HG02938 (cell line): ENCODE results near the gene HBG2.

Source experiments
- ATAC-seq: cut with Tn5 transposase; IDR thresholded peaks from one replicate; pipeline ENCODE4 v1.9.1; 2021; ENCODE audit warnings: mild to moderate bottlenecking, moderate library complexity; ENCODE audit not compliant: unreplicated experiment

HBG2 gene

GRCh38 chr11:5231111-5231510, 23.5 kb downstream of the HBG2 start:
- no peak for ATAC-seq

- ATAC-seq: no peak
Observed at GRCh38 chr11:5230266-5230665, 24.3 kb downstream of the HBG2 start.

- no peak for ATAC-seq
Observed at GRCh38 chr11:5229796-5230195, 24.8 kb downstream of the HBG2 start.

GRCh38 chr11:5229356-5229755, 25.2 kb downstream of the HBG2 start:
- no peak for ATAC-seq

- ATAC-seq: no peak
Observed at GRCh38 chr11:5228124-5228523, 26.5 kb downstream of the HBG2 start.

GRCh38 chr11:5227681-5228080, 26.9 kb downstream of the HBG2 start:
- no peak for ATAC-seq

GRCh38 chr11:5226732-5227310, 27.8 kb downstream of the HBG2 start, which contains the start of gene HBB:
Gene HBB, minus strand, starts transcription at chr11:5227071. Its CDS starts 50 bp downstream, at chr11:5227021.
- ATAC-seq: no peak

GRCh38 chr11:5225480-5225871, 29.1 kb downstream of the HBG2 start:
- ATAC-seq: no peak

- no peak for ATAC-seq
Observed at GRCh38 chr11:5224538-5225479, 29.8 kb downstream of the HBG2 start.

- ATAC-seq: no peak
Observed at GRCh38 chr11:5223686-5224085, 30.9 kb downstream of the HBG2 start.

GRCh38 chr11:5223146-5223545, 31.4 kb downstream of the HBG2 start:
- no peak for ATAC-seq

GRCh38 chr11:5210376-5210885, 44.1 kb downstream of the HBG2 start:
- ATAC-seq: no peak

- peak; percentile 82 for ATAC-seq
Observed at GRCh38 chr11:5204787-5205186, 49.8 kb downstream of the HBG2 start.

- ATAC-seq: no peak
Observed at GRCh38 chr11:5203366-5203765, 51.2 kb downstream of the HBG2 start.
